GM06990 (cell line): ENCODE measurements around the gene ANKRD16.

Experiments used
- DNase-seq: peaks from one replicate; pipeline ENCODE4 v3.0.0-alpha.2; 2011; ENCODE audit not compliant: insufficient read length; ENCODE audit errors: extremely low read depth
- H3K27me3 ChIP-seq: replicated peaks from 2 replicates; pipeline ENCODE4 v1.6.0; 2011; ENCODE audit warnings: low read length; ENCODE audit not compliant: control insufficient read depth, insufficient read depth
- H3K36me3 ChIP-seq: 2 replicates; pipeline ENCODE4 v1.5.1; 2011; ENCODE audit warnings: low read length; ENCODE audit not compliant: control insufficient read depth, insufficient read depth
- H3K4me3 ChIP-seq: replicated peaks from 2 replicates; pipeline ENCODE4 v1.5.1; 2011; ENCODE audit warnings: low read depth, mild to moderate bottlenecking, control low read depth, low read length
- TF ChIP-seq, protein P1 (sequence below): IDR thresholded peaks from 2 replicates; pipeline ENCODE4 v1.5.1; 2011; ENCODE audit warnings: low read length, control low read depth, mild to moderate bottlenecking, inconsistent platforms; ENCODE audit not compliant: insufficient read depth, poor library complexity, severe bottlenecking

ANKRD16 gene

GRCh38 chr10:5932345-5932744, 42.7 kb upstream of the ANKRD16 start:
- no peak overlapping the region for H3K4me3 ChIP-seq
- no peak for DNase-seq
- H3K36me3 ChIP-seq, result peaks cover 28% of the 10 kb centered on the region
- no peaks in the 10 kb centered on the region for H3K27me3 ChIP-seq
- TF ChIP-seq, protein P1, sequence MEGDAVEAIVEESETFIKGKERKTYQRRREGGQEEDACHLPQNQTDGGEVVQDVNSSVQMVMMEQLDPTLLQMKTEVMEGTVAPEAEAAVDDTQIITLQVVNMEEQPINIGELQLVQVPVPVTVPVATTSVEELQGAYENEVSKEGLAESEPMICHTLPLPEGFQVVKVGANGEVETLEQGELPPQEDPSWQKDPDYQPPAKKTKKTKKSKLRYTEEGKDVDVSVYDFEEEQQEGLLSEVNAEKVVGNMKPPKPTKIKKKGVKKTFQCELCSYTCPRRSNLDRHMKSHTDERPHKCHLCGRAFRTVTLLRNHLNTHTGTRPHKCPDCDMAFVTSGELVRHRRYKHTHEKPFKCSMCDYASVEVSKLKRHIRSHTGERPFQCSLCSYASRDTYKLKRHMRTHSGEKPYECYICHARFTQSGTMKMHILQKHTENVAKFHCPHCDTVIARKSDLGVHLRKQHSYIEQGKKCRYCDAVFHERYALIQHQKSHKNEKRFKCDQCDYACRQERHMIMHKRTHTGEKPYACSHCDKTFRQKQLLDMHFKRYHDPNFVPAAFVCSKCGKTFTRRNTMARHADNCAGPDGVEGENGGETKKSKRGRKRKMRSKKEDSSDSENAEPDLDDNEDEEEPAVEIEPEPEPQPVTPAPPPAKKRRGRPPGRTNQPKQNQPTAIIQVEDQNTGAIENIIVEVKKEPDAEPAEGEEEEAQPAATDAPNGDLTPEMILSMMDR, result no peak

- H3K36me3 ChIP-seq, result peaks cover 25% of the 10 kb centered on the region
- DNase-seq, result no peak
- TF ChIP-seq, protein P1, result no peak
- H3K27me3 ChIP-seq, result no peaks in the 10 kb centered on the region
- H3K4me3 ChIP-seq, result no peak overlapping the region
Measured at GRCh38 chr10:5930272-5930671, 40.6 kb upstream of the ANKRD16 start.

- no peak for DNase-seq
- H3K4me3 ChIP-seq, result no peak overlapping the region
- TF ChIP-seq, protein P1, result no peak
- peaks cover 31% of the 10 kb centered on the region for H3K36me3 ChIP-seq
- H3K27me3 ChIP-seq, result no peaks in the 10 kb centered on the region
Measured at GRCh38 chr10:5929442-5929841, 39.7 kb upstream of the ANKRD16 start.

- DNase-seq, result no peak
- Histone ChIP-seq H3K36me3 (peaks cover 40% of the 10 kb centered on the region), H3K27me3 (no peaks in the 10 kb centered on the region), H3K4me3 (no peak overlapping the region)
- TF ChIP-seq, protein P1, result no peak
Measured at GRCh38 chr10:5927306-5927705, 37.6 kb upstream of the ANKRD16 start.

GRCh38 chr10:5924889-5925288, 35.2 kb upstream of the ANKRD16 start:
- no peak for DNase-seq
- TF ChIP-seq, protein P1, result no peak
- Histone ChIP-seq H3K27me3 (no peaks in the 10 kb centered on the region), H3K36me3 (peaks cover 48% of the 10 kb centered on the region), H3K4me3 (no peak overlapping the region)

DNA sequence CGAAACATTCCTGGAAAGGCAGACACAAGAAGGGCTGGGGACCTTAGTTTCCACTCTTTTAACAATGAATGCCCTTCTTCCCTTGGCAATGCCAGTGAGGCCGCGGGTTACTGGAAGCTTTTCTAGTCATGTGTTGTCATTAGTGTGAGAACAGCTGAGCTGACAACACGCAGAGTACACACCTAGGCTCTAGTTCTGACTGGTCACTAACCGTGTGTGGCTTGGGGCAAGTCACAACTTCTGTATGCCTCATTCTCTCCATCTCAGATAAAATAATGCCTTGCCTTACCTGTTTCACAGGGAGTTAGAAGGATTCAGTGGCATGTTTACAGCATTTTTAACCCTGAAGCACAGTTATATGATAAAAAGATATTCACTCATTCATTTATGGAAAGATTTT, 32.1 kb upstream of the ANKRD16 start:
- TF ChIP-seq, protein P1, result no peak
- H3K27me3 ChIP-seq, result no peaks in the 10 kb centered on the region
- H3K4me3 ChIP-seq, result no peak overlapping the region
- DNase-seq, result no peak
- peaks cover 44% of the 10 kb centered on the region for H3K36me3 ChIP-seq
